D721Med (cell line): Measurements from ENCODE around the gene SLC17A9.

ENCODE experiments used
- DNase-seq: peaks from one replicate; pipeline ENCODE4 v3.0.0; 2011; ENCODE audit warnings: low spot score; ENCODE audit not compliant: insufficient read length
- FAIRE-seq: peaks from 2 replicates; lab custom pipeline; 2011; peaks lifted over from hg19 to GRCh38; lab: Jason Lieb, UNC
- CTCF ChIP-seq: IDR thresholded peaks from 2 replicates; pipeline ENCODE4 v1.5.1; 2012; ENCODE audit warnings: mild to moderate bottlenecking, control low read depth; ENCODE audit not compliant: insufficient read depth; ENCODE audit errors: missing control alignments

The SLC17A9 gene

GRCh38 chr20:62949153-62949821 is 3.2 kb upstream of the SLC17A9 start:
- no peak for FAIRE-seq
- TF ChIP-seq CTCF, result no peak
- DNase-seq, result no peak

GRCh38 chr20:62949962-62950361 is 2.5 kb upstream of the SLC17A9 start:
- TF ChIP-seq CTCF, result no peak
- no peak for DNase-seq
- no peak for FAIRE-seq

- FAIRE-seq (no peak), DNase-seq (no peak)
- no peak for TF ChIP-seq CTCF
These were observed 1.8 kb upstream of the SLC17A9 start for GRCh38 chr20:62950741-62951140.

- DNase-seq, result no peak
- no peak for TF ChIP-seq CTCF
- FAIRE-seq, result no peak
These were observed 1.2 kb upstream of the SLC17A9 start for GRCh38 chr20:62951143-62951895.

GRCh38 chr20:62951896-62952372 is 575 bp upstream of the SLC17A9 start:
- TF ChIP-seq CTCF, result no peak
- FAIRE-seq, result no peak
- DNase-seq, result no peak

- FAIRE-seq (no peak), DNase-seq (no peak)
- no peak for TF ChIP-seq CTCF
These were observed 694 bp downstream of the SLC17A9 start for GRCh38 chr20:62952968-62953838.
